Left lung (tissue), 10 donors: Measurements from ENCODE around the gene FGD3. TPM values are rescaled to one million over a fixed set of nuclear protein-coding genes. Genes with fewer than 3 reads are reported as not detected.

Source experiments
- ATAC-seq: fragments of 200-7000 bp; cut with Tn5 transposase; one replicate; pipeline ENCODE4 v1.9.1; 2020; ENCODE audit warnings: moderate library complexity
- DNase-seq, 4 donors: peaks; one replicate each; pipeline ENCODE4 v3.0.0-alpha.2; 2013 to 2020
- H3K27ac ChIP-seq, 2 donors: fragments of 200-600 bp; sonication (generic) in 1 of 2; one replicate each; pipeline versions ENCODE4 v1.5.0 to v1.8.0; 2020 to 2021
- H3K27me3 ChIP-seq, 2 donors: fragments of 200-600 bp; sonication (generic) in 1 of 2; one replicate each; pipeline versions ENCODE4 v1.5.0 to v1.8.0; 2020 to 2021
- H3K36me3 ChIP-seq, 2 donors: fragments of 200-600 bp; sonication (generic) in 1 of 2; one replicate each; pipeline versions ENCODE4 v1.5.0 to v1.8.0; 2020 to 2021
- H3K4me1 ChIP-seq, 2 donors: fragments of 200-600 bp; one replicate each; pipeline ENCODE4 v1.8.0; 2021
- H3K4me3 ChIP-seq, 2 donors: fragments of 200-600 bp; sonication (generic) in 1 of 2; one replicate each; pipeline versions ENCODE4 v1.5.0 to v1.8.0; 2020 to 2021; ENCODE audit warnings: mild to moderate bottlenecking in 1 of 2
- H3K9me3 ChIP-seq, 2 donors: fragments of 200-600 bp; sonication (generic) in 1 of 2; one replicate each; pipeline versions ENCODE4 v1.5.0 to v1.8.0; 2020 to 2021
- CTCF ChIP-seq, 2 donors: fragments of 200-600 bp; sonication (generic) in 1 of 2; IDR thresholded peaks; one replicate each; pipeline versions ENCODE4 v1.5.0 to v1.8.0; 2021; ENCODE audit warnings: antibody characterized with exemption in 2 of 2
- intact Hi-C, 2 donors: fragments of 100-400 bp; cut with DNase I; formaldehyde crosslinking; loops; one replicate each; pipeline versions ENCODE4 v1.11.2 to v1.14.2; 2022
- polyA plus RNA-seq, 6 donors: library from polyadenylated mRNA; unstranded; fragments of 120-200 nt; gene quantifications; one replicate each; pipeline ENCODE4 v1.2.1, GENCODE V29; 2013; ENCODE audit not compliant: insufficient read length in 6 of 6
- total RNA-seq, 2 donors: library from RNA; stranded (reverse); fragmentation: NEBNext Ultra II Directional; extraction: Animal tissue kit (Norgen Biotek cat#: 25700); gene quantifications; one replicate each; pipeline ENCODE4 v1.2.1, GENCODE V29; 2021
- donor health status: DM: no; HTN: yes; CAD: no.
- donor health status: DM: no; HTN: no; CAD: no.

Gene FGD3
- total and polyA plus RNA-seq, 8 donors: 4.2 to 29.9 (median 7.8) TPM

- no peak overlapping the region for H3K27ac ChIP-seq
- peaks cover 6 to 62% of the 10 kb centered on the region in 2 donors for H3K4me1 ChIP-seq
- no peak for TF ChIP-seq CTCF (IDR thresholded peaks at IDR 0.05)
- no peaks in the 10 kb centered on the region for H3K36me3 ChIP-seq
- ATAC-seq (no peak), DNase-seq (peak in 1 of 4 donors; percentile 45)
- intact Hi-C loops: no loop called here
- H3K27me3 ChIP-seq: no peaks in the 10 kb centered on the region
- no peak overlapping the region for H3K4me3 ChIP-seq
- H3K9me3 ChIP-seq: no peaks in the 10 kb centered on the region
Measured at GRCh38 chr9:93061260-93061751, 114.0 kb downstream of the FGD3 start.

DNA sequence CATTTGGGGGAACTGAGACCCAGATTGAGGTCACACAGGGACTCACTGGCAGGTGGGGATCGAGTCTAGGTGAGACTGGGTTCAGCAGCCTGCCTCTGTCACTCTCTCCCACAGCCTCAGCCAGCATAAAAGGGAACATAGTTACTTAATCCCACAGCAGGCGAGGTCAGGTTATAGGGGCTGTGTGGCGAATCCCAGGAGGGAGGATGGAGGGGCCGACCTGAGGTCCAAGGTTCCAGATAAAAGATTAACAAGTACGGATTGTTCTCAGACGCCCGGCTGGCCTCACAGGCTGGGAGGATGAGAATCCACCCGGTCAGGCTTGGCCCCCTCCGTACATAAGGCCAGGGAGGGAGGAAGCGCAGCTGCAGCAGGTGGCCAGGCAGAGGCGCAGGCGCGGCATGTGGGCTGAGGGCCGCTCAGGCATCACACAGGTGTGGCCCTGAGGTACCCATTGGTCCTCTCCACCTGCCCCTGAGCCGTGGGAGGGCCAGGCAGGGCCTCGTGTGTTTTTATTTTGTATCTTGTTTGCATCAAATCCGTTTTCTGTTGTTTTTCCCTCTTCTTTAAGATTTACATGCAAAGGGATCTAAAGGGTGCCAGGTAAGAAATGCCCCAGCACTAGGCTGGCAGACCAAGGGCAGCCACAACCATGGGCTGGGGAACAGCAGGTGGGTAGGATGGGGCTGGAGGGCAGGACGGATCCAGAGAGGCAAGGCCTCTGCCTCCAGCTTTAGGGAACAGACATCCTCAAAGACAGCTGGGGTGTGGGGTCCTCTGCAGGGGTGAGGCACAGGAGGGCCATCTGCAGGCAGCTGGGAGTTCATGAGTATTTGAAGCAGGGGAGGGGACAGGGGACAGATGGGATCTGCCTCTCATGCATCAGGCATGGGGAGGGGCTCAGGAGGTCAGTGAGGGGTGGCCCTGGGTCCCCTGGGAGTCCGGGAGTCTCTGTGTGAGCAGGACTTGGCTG lies 114.8 kb downstream of the FGD3 start:
- intact Hi-C loops: no loop called here
- Histone ChIP-seq H3K36me3 (no peaks in the 10 kb centered on the region), H3K27ac (no peak overlapping the region), H3K4me3 (no peak overlapping the region), H3K27me3 (no peaks in the 10 kb centered on the region), H3K9me3 (no peaks in the 10 kb centered on the region), H3K4me1 (peaks cover 6 to 62% of the 10 kb centered on the region in 2 donors)
- ATAC-seq: no peak
- peak in 1 of 4 donors; percentile 61 for DNase-seq
- TF ChIP-seq CTCF (IDR thresholded peaks at IDR 0.05): no peak

- intact Hi-C loops: no loop called here
- peak in 2 of 4 donors; percentile 64 to 83 for DNase-seq
- Histone ChIP-seq H3K4me1 (peaks cover 0 to 45% of the 10 kb centered on the region in 2 donors), H3K27ac (peak overlapping the region in 1 of 2 donors; percentile 46), H3K4me3 (no peak overlapping the region), H3K36me3 (no peaks in the 10 kb centered on the region), H3K9me3 (no peaks in the 10 kb centered on the region), H3K27me3 (no peaks in the 10 kb centered on the region)
- no peak for TF ChIP-seq CTCF (IDR thresholded peaks at IDR 0.05)
- peak; percentile 51 for ATAC-seq
Measured at GRCh38 chr9:93064392-93065134, 117.2 kb downstream of the FGD3 start.

GRCh38 chr9:93065135-93065720 lies 117.9 kb downstream of the FGD3 start:
- no peak for TF ChIP-seq CTCF (IDR thresholded peaks at IDR 0.05)
- peak in 1 of 4 donors; percentile 68 for DNase-seq
- peak; percentile 7 for ATAC-seq
- H3K4me3 ChIP-seq: no peak overlapping the region
- no peaks in the 10 kb centered on the region for H3K27me3 ChIP-seq
- H3K4me1 ChIP-seq: peaks cover 0 to 38% of the 10 kb centered on the region in 2 donors
- intact Hi-C loops: no loop called here
- H3K9me3 ChIP-seq: no peaks in the 10 kb centered on the region
- no peaks in the 10 kb centered on the region for H3K36me3 ChIP-seq
- H3K27ac ChIP-seq: peak overlapping the region in 1 of 2 donors; percentile 46
